ENCODE measurements around the gene ZNF433. TPM values are rescaled to one million over a fixed set of nuclear protein-coding genes. Genes with fewer than 3 reads are reported as not detected.
A peak's percentile ranks its signal among the peaks of the same experiment; 100 is the strongest.

ZNF433 gene
- total RNA-seq, 2 experiments from 2014 or later, result 2.2 to 2.3 TPM

GRCh38 chr19:11971041-11971440, 64.4 kb downstream of the ZNF433 start:
- Mint-ChIP-seq H3K27ac (no peak overlapping the region), H3K4me3 (no peak overlapping the region), H3K4me1 (peaks cover 5% of the 10 kb centered on the region)

GRCh38 chr19:11970174-11970573, 65.3 kb downstream of the ZNF433 start:
- peaks cover 11% of the 10 kb centered on the region for H3K4me1 Mint-ChIP-seq
- H3K27ac Mint-ChIP-seq, result no peak overlapping the region
- H3K4me3 Mint-ChIP-seq, result no peak overlapping the region
- no peak for DNase-seq
- H3K9me3 Mint-ChIP-seq, result peaks cover 7% of the 10 kb centered on the region
- peaks cover 20% of the 10 kb centered on the region for H3K36me3 Mint-ChIP-seq
- no peaks in the 10 kb centered on the region for H3K27me3 Mint-ChIP-seq

More at GRCh38 chr19:11971041-11971440, 64.4 kb downstream of the ZNF433 start:
- no peak for DNase-seq
- Mint-ChIP-seq H3K36me3 (peaks cover 23% of the 10 kb centered on the region), H3K27me3 (no peaks in the 10 kb centered on the region), H3K9me3 (peaks cover 7% of the 10 kb centered on the region)

GRCh38 chr19:11964858-11965645, 70.4 kb downstream of the ZNF433 start, which contains the start of gene ZNF763:
Gene ZNF763 (plus strand): TSS chr19:11965040. CDS start chr19:11965209, 169 bp downstream.
- H3K4me3 Mint-ChIP-seq, result peak within 1 kb of the TSS; percentile 85
- peak within 1 kb of the TSS; percentile 82 for H3K27ac Mint-ChIP-seq
- DNase-seq, result peak; percentile 87
- H3K9me3 Mint-ChIP-seq, result no peaks in the 10 kb centered on the region
- H3K36me3 Mint-ChIP-seq, result peaks cover 5% of the 10 kb centered on the region
- H3K4me1 Mint-ChIP-seq, result peaks cover 22% of the 10 kb centered on the region
- H3K27me3 Mint-ChIP-seq, result no peaks in the 10 kb centered on the region

Other genes starting within 250 kb of the ZNF433 start
- under 1 TPM; 0.56 to 0.87 TPM for gene ZNF491, start 237.2 kb downstream of the ZNF433 start, total RNA-seq
- gene ZNF440, start 221.4 kb downstream of the ZNF433 start, total RNA-seq, result 1 to 10 TPM; 6.3 to 8.3 TPM
- 1 to 10 TPM; 6.0 to 6.4 TPM for gene ZNF439, start 187.0 kb downstream of the ZNF433 start, total RNA-seq
- 1 to 10 TPM; 2.8 to 3.8 TPM for gene ZNF69, start 147.9 kb downstream of the ZNF433 start, total RNA-seq
- gene ZNF700, start 110.6 kb downstream of the ZNF433 start, total RNA-seq, result 10 to 100 TPM; 10.2 to 11.3 TPM
- under 1 TPM; 0.85 to 0.96 TPM for gene ZNF763, start 70.6 kb downstream of the ZNF433 start, total RNA-seq
- 1 to 10 TPM; 1.1 TPM for gene ZNF878, start 17.3 kb upstream of the ZNF433 start, total RNA-seq
- 1 to 10 TPM; 4.0 to 4.8 TPM for gene ZNF844, start 29.1 kb upstream of the ZNF433 start, total RNA-seq
- 1 to 10 TPM in 1 of 2 experiments, under 1 TPM in 1; 0.74 to 2.6 TPM for gene ZNF20, start 104.7 kb upstream of the ZNF433 start, total RNA-seq
- gene ZNF625, start 121.1 kb upstream of the ZNF433 start, total RNA-seq, result 1 to 10 TPM; 3.9 to 4.0 TPM
- 10 to 100 TPM; 11.6 to 12.9 TPM for gene ZNF136, start 127.4 kb upstream of the ZNF433 start, total RNA-seq

Data from activated naive CD8-positive, alpha-beta T cell treated with anti-CD3 and anti-CD28 coated beads for 36 hours (primary cell).